ENCODE data around the gene MAP2K5.

DNA sequence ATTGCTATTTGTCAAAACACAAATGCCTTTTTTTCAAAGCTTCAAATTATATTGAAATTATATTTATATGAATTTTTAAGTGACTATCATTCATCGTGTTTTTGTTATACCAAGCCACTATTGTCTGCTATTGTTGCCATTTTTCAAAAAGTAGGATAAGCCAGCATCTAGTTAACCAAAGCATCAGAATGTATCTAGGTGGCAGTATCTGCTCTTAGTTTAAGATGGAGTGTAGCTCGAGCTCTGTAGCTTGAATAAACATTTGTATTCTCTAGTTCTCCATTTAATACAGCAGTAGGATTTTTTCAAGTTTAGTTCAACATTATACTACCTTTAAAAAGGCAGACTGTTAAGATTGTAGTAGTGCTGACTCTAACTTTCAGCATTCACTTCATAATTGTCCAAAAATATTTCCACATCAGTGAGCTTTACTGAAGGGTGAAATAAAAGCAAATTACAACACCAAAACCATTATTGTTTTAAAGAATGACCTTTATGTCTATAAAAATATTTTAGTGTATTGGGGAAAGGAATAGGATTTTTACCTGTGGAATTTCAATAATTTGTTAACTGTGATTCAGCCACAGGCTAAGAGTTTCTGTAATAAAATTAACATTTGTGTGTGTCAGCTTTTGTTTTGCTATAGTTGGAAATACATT lies 41.2 kb upstream of the MAP2K5 start:
- TF ChIP-seq, protein P1, sequence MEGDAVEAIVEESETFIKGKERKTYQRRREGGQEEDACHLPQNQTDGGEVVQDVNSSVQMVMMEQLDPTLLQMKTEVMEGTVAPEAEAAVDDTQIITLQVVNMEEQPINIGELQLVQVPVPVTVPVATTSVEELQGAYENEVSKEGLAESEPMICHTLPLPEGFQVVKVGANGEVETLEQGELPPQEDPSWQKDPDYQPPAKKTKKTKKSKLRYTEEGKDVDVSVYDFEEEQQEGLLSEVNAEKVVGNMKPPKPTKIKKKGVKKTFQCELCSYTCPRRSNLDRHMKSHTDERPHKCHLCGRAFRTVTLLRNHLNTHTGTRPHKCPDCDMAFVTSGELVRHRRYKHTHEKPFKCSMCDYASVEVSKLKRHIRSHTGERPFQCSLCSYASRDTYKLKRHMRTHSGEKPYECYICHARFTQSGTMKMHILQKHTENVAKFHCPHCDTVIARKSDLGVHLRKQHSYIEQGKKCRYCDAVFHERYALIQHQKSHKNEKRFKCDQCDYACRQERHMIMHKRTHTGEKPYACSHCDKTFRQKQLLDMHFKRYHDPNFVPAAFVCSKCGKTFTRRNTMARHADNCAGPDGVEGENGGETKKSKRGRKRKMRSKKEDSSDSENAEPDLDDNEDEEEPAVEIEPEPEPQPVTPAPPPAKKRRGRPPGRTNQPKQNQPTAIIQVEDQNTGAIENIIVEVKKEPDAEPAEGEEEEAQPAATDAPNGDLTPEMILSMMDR (IDR thresholded peaks at IDR 0.05): peak in 1 of 5 experiments; percentile 13
- TF ChIP-seq POLR2A (IDR thresholded peaks at IDR 0.05): no peak

Data from tibial nerve (tissue), 3 donors.